ENCODE results near the gene PLA2G15.

Gene PLA2G15

GRCh38 chr16:68255712-68256111 is 10.5 kb downstream of the PLA2G15 start:
- DNase-seq = no peak

GRCh38 chr16:68257251-68257905 is 12.2 kb downstream of the PLA2G15 start:
- no peak for DNase-seq

GRCh38 chr16:68257906-68258800 is 13.0 kb downstream of the PLA2G15 start:
- DNase-seq = no peak

- no peak for DNase-seq
Measured at GRCh38 chr16:68259007-68259825, 14.0 kb downstream of the PLA2G15 start.

- DNase-seq = no peak
Measured at GRCh38 chr16:68263559-68264127, 18.5 kb downstream of the PLA2G15 start.

- peak; percentile 80 for DNase-seq
Measured at GRCh38 chr16:68264128-68265077, 19.2 kb downstream of the PLA2G15 start, which contains the start of gene SLC7A6. Gene SLC7A6 (plus strand): TSS chr16:68264526. CDS start chr16:68274727, 10,201 bp downstream.

- no peak for DNase-seq
Measured at GRCh38 chr16:68265078-68265920, 20.1 kb downstream of the PLA2G15 start.

GRCh38 chr16:68267612-68268405 is 22.6 kb downstream of the PLA2G15 start:
- DNase-seq = no peak

GRCh38 chr16:68269793-68270192 is 24.6 kb downstream of the PLA2G15 start:
- no peak for DNase-seq

GRCh38 chr16:68270353-68270752 is 25.2 kb downstream of the PLA2G15 start:
- DNase-seq = no peak

GRCh38 chr16:68272507-68273209 is 27.5 kb downstream of the PLA2G15 start:
- DNase-seq = no peak

- no peak for DNase-seq
Measured at GRCh38 chr16:68273459-68273858, 28.3 kb downstream of the PLA2G15 start.

GRCh38 chr16:68273896-68274295 is 28.7 kb downstream of the PLA2G15 start:
- DNase-seq = no peak

- no peak for DNase-seq
Measured at GRCh38 chr16:68274441-68274840, 29.3 kb downstream of the PLA2G15 start.

GRCh38 chr16:68275611-68276191 is 30.5 kb downstream of the PLA2G15 start:
- no peak for DNase-seq

- DNase-seq = no peak
Measured at GRCh38 chr16:68276223-68276622, 31.1 kb downstream of the PLA2G15 start.

GRCh38 chr16:68279726-68280558 is 34.8 kb downstream of the PLA2G15 start:
- DNase-seq = no peak

Measured in activated T-cell treated with anti-CD3 and anti-CD28 coated beads for 4 hours (primary cell).